ENCODE data around the gene ZNF343.
A peak's percentile ranks its signal among the peaks of the same experiment; 100 is the strongest.

The ZNF343 gene

DNA sequence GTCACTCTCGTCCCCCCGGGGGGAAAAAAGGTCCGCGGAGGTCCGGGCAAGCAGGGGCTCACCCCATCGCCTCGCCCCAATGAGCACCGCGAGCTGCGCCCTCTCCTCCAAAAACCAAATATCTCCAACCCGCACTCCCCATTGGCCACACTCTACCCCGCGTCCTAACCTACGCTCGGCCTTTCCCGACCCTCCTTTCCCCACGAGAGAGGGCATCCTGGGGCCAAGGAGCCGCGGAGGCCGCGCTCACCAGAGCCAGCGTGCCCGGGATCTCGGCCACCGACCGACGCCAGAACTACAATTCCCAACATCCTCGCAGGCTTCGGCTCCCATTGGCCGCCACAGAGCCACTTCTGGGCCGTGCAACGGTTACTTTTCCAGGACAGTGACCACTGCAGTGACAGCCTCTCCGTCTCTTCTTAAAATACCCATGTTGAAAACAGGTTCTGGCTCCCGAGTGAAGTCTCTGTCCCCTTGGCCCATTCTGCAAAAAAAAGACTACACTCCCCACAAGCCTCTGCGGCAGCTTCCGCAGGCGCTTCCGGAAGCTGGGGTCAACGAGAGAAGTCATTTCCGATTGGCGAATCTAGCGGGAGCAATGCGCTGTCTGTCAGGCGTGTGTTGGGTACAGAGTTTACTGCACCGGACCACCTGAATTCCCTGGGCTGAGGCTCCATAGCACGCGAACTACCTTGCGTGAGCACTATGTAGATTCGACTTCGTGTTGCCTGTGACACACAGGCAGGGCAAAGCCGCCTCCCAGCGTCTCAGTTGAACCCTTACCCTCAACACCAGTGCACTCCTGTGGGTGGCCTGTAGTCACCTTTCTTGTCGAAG, at the start of gene ZNF343:
ZNF343 (minus strand) TSS at position 285 of the 837 bp plus-strand sequence. CDS start 15,020 bp downstream, outside the sequence.
- no peak for TF ChIP-seq CTCF (conservative IDR thresholded peaks at IDR 0.05; ENCODE audit: control insufficient read depth, insufficient read depth, low read depth, low read length)
- peak; percentile 78 for DNase-seq (ENCODE audit: low read depth)
- H3K4me3 ChIP-seq (ENCODE audit: control insufficient read depth, low read depth, low read length): peak within 1 kb of the TSS; percentile 94

DNA sequence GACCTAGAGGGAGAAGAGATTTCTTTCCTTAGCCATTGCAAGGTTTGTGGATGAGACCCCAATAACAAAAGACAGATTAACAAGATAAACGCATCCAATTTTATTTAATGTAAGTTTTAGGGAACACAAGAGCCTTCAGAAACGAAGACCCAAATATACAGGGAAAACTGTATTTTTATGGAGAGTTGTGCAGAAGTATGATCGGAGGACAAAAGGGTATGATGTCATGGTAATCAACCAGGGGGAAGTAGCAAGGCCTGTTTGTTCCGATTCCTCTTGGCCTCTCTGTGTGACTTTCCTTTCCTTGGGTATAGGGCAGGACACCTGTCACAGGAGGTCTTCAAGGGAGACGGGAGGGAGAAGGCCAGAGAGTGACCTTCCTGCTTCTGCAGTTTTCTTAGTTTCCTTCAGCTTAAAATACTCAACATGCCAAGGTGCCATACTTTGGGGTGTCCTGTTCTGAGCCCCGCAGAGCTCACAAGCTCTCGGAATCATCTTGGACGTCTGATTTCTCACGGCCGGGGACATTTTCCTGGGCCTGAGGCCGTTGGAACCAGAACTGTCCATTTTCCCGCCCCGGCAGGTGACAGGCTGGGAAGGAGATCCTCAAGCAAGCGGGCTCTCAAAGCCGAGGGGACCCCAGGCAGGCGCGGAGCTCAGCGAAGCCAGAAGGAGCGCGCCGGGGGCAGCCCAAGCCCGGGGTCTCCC, 49.3 kb upstream of the ZNF343 start:
- no peak for DNase-seq (ENCODE audit: low read depth)
- TF ChIP-seq CTCF (conservative IDR thresholded peaks at IDR 0.05; ENCODE audit: control insufficient read depth, insufficient read depth, low read depth, low read length): no peak
- H3K4me3 ChIP-seq (ENCODE audit: control insufficient read depth, low read depth, low read length): no peak overlapping the region

DNA sequence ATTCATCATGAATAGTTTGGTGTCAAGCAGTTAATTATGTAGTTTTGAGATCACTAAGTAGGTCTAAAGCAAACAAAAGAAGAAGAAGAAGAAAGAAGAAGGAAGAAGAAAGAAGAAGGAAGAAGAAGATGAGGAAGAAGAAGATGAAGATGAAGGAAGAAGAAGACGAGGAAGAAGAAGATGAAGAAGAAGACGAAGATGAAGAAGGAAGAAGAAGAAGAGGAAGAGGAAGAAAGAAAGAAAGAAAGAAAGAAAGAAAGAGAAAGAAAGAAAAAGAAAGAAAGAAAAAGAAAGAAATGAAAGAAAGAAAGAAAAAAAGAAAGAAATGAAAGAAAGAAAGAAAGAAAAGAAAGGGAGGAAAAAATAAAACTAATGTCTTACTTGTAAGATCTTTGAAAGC, 36.9 kb upstream of the ZNF343 start:
- no peak for TF ChIP-seq CTCF (conservative IDR thresholded peaks at IDR 0.05; ENCODE audit: control insufficient read depth, insufficient read depth, low read depth, low read length)
- DNase-seq (ENCODE audit: low read depth): no peak

GRCh38 chr20:2544211-2544610, 35.5 kb upstream of the ZNF343 start:
- peak; percentile 19 for DNase-seq (ENCODE audit: low read depth)
- TF ChIP-seq CTCF (conservative IDR thresholded peaks at IDR 0.05; ENCODE audit: control insufficient read depth, insufficient read depth, low read depth, low read length): no peak
- no peak overlapping the region for H3K4me3 ChIP-seq (ENCODE audit: control insufficient read depth, low read depth, low read length)

More for the DNA sequence above, 36.9 kb upstream of the ZNF343 start:
- no peak overlapping the region for H3K4me3 ChIP-seq (ENCODE audit: control insufficient read depth, low read depth, low read length)

GRCh38 chr20:2542361-2542760, 33.6 kb upstream of the ZNF343 start:
- no peak for TF ChIP-seq CTCF (conservative IDR thresholded peaks at IDR 0.05; ENCODE audit: control insufficient read depth, insufficient read depth, low read depth, low read length)
- no peak for DNase-seq (ENCODE audit: low read depth)
- no peak overlapping the region for H3K4me3 ChIP-seq (ENCODE audit: control insufficient read depth, low read depth, low read length)

- no peak for DNase-seq (ENCODE audit: low read depth)
- no peak overlapping the region for H3K4me3 ChIP-seq (ENCODE audit: control insufficient read depth, low read depth, low read length)
- no peak for TF ChIP-seq CTCF (conservative IDR thresholded peaks at IDR 0.05; ENCODE audit: control insufficient read depth, insufficient read depth, low read depth, low read length)
Measured at GRCh38 chr20:2541940-2542339, 33.2 kb upstream of the ZNF343 start.

Data from fibroblast of mammary gland (primary cell).